ENCODE measurements around the gene ZNF366. TPM values are rescaled to one million over a fixed set of nuclear protein-coding genes. Genes with fewer than 3 reads are reported as not detected.

Gene ZNF366
- total RNA-seq, 1 experiment from 2014 or later, result not detected

GRCh38 chr5:72474046-72474500 is 33.1 kb downstream of the ZNF366 start:
- H3K36me3 Mint-ChIP-seq (ENCODE audit: insufficient read depth, unreplicated experiment), result no peaks in the 10 kb centered on the region
- BruUV-seq (replicated peaks), result no TSS peak
- H3K4me3 ChIP-seq (ENCODE audit: low read depth, low read length), result no peak overlapping the region
- H3K4me3 Mint-ChIP-seq (ENCODE audit: unreplicated experiment), result no peak overlapping the region
- TF ChIP-seq CTCF (IDR thresholded peaks at IDR 0.05; ENCODE audit: insufficient read depth in 1 of 2, low read depth in 1 of 2, low read length in 1 of 2, severe bottlenecking in 1 of 2, unreplicated experiment in 1 of 2), result no peak
- no peaks in the 10 kb centered on the region for H3K4me1 ChIP-seq
- intact Hi-C loops (cut with micrococcal nuclease; ENCODE audit: unreplicated experiment), result no loop called here
- H3K4me1 Mint-ChIP-seq (ENCODE audit: low read depth, unreplicated experiment), result no peaks in the 10 kb centered on the region
- CTCF ChIA-PET, result no interaction called here
- H3K27me3 ChIP-seq (replicated peaks; ENCODE audit: control insufficient read depth, insufficient read depth, low read length), result no peaks in the 10 kb centered on the region
- H3K27ac Mint-ChIP-seq (ENCODE audit: unreplicated experiment), result no peak overlapping the region
- no peaks in the 10 kb centered on the region for H3K9me3 ChIP-seq
- no peaks in the 10 kb centered on the region for H3K36me3 ChIP-seq (ENCODE audit: control insufficient read depth, insufficient read depth, low read length)
- H3K9me3 Mint-ChIP-seq (ENCODE audit: unreplicated experiment), result no peaks in the 10 kb centered on the region
- POLR2A ChIA-PET, result no interaction called here
- peaks cover 3% of the 10 kb centered on the region for H3K27me3 Mint-ChIP-seq (ENCODE audit: insufficient read depth, unreplicated experiment)
- no peak for DNase-seq

GRCh38 chr5:72472666-72473422 is 34.4 kb downstream of the ZNF366 start:
- Mint-ChIP-seq H3K27ac (ENCODE audit: unreplicated experiment) (no peak overlapping the region), H3K9me3 (ENCODE audit: unreplicated experiment) (no peaks in the 10 kb centered on the region), H3K4me1 (ENCODE audit: low read depth, unreplicated experiment) (no peaks in the 10 kb centered on the region), H3K4me3 (ENCODE audit: unreplicated experiment) (no peak overlapping the region), H3K27me3 (ENCODE audit: insufficient read depth, unreplicated experiment) (peaks cover 3% of the 10 kb centered on the region), H3K36me3 (ENCODE audit: insufficient read depth, unreplicated experiment) (no peaks in the 10 kb centered on the region)
- no TSS peak for BruUV-seq (replicated peaks)
- Histone ChIP-seq H3K9me3 (no peaks in the 10 kb centered on the region), H3K4me3 (ENCODE audit: low read depth, low read length) (no peak overlapping the region), H3K27me3 (replicated peaks; ENCODE audit: control insufficient read depth, insufficient read depth, low read length) (no peaks in the 10 kb centered on the region), H3K4me1 (no peaks in the 10 kb centered on the region), H3K36me3 (ENCODE audit: control insufficient read depth, insufficient read depth, low read length) (no peaks in the 10 kb centered on the region)
- intact Hi-C loops (cut with micrococcal nuclease; ENCODE audit: unreplicated experiment), result no loop called here
- no peak for TF ChIP-seq CTCF (IDR thresholded peaks at IDR 0.05; ENCODE audit: insufficient read depth in 1 of 2, low read depth in 1 of 2, low read length in 1 of 2, severe bottlenecking in 1 of 2, unreplicated experiment in 1 of 2)
- ChIA-PET CTCF (no interaction called here), POLR2A (no interaction called here)
- DNase-seq, result no peak

- H3K27me3 Mint-ChIP-seq (ENCODE audit: insufficient read depth, unreplicated experiment), result peaks cover 3% of the 10 kb centered on the region
- intact Hi-C loops (cut with micrococcal nuclease; ENCODE audit: unreplicated experiment), result no loop called here
- no peaks in the 10 kb centered on the region for H3K36me3 Mint-ChIP-seq (ENCODE audit: insufficient read depth, unreplicated experiment)
- no TSS peak for BruUV-seq (replicated peaks)
- Histone ChIP-seq H3K9me3 (no peaks in the 10 kb centered on the region), H3K4me1 (no peaks in the 10 kb centered on the region), H3K4me3 (ENCODE audit: low read depth, low read length) (no peak overlapping the region), H3K36me3 (ENCODE audit: control insufficient read depth, insufficient read depth, low read length) (no peaks in the 10 kb centered on the region), H3K27me3 (replicated peaks; ENCODE audit: control insufficient read depth, insufficient read depth, low read length) (no peaks in the 10 kb centered on the region)
- no peak for DNase-seq
- TF ChIP-seq CTCF (IDR thresholded peaks at IDR 0.05; ENCODE audit: insufficient read depth in 1 of 2, low read depth in 1 of 2, low read length in 1 of 2, severe bottlenecking in 1 of 2, unreplicated experiment in 1 of 2), result no peak
- H3K9me3 Mint-ChIP-seq (ENCODE audit: unreplicated experiment), result no peaks in the 10 kb centered on the region
- ChIA-PET CTCF (no interaction called here), POLR2A (no interaction called here)
- no peak overlapping the region for H3K4me3 Mint-ChIP-seq (ENCODE audit: unreplicated experiment)
- H3K4me1 Mint-ChIP-seq (ENCODE audit: low read depth, unreplicated experiment), result no peaks in the 10 kb centered on the region
- H3K27ac Mint-ChIP-seq (ENCODE audit: unreplicated experiment), result no peak overlapping the region
These were observed 35.2 kb downstream of the ZNF366 start for GRCh38 chr5:72472031-72472430.

Measured in Caco-2 (cell line).